Brain microvascular endothelial cell (primary cell): ENCODE data around the gene NCAM1.
"Not testable (repeated sequence)": the region's sequence is repeated elsewhere in the genome, so short reads cannot be mapped to it uniquely, and the experiment has no call there.

Experiments used
- DNase-seq: peaks from one replicate; pipeline ENCODE4 v3.0.0-alpha.2; 2020
- H3K27ac ChIP-seq: fragments of 250-450 bp; sonication (Bioruptor Pico); 2 replicates; pipeline ENCODE4 v1.5.1; 2020; ENCODE audit warnings: mild to moderate bottlenecking, moderate library complexity
- H3K27me3 ChIP-seq: fragments of 250-450 bp; sonication (Bioruptor Pico); replicated peaks from 2 replicates; pipeline ENCODE4 v1.5.1; 2020; ENCODE audit warnings: mild to moderate bottlenecking
- H3K36me3 ChIP-seq: fragments of 250-450 bp; sonication (Bioruptor Pico); replicated peaks from 2 replicates; pipeline ENCODE4 v1.5.1; 2020; ENCODE audit warnings: mild to moderate bottlenecking
- H3K4me3 ChIP-seq: 2 replicates; pipeline ENCODE4 v1.5.1; 2011; ENCODE audit warnings: low read depth, mild to moderate bottlenecking, control low read depth, low read length, moderate library complexity
- CTCF ChIP-seq: IDR thresholded peaks from 2 replicates; pipeline ENCODE4 v1.5.1; 2011; ENCODE audit warnings: low read depth, mild to moderate bottlenecking, moderate library complexity, low read length, control low read depth, inconsistent platforms; ENCODE audit errors: missing control alignments
- in situ Hi-C: cut with HindIII; loops from 2 replicates; pipeline ENCODE4 v1.10.0; 2017; ENCODE audit warnings: low sequenced_read_pairs, low pct_ligation_motif_present

NCAM1 gene

GRCh38 chr11:113295993-113296392 is 334.8 kb downstream of the NCAM1 start:
- no peak for TF ChIP-seq CTCF
- Histone ChIP-seq H3K27me3 (no peaks in the 10 kb centered on the region), H3K36me3 (no peaks in the 10 kb centered on the region), H3K4me3 (no peak overlapping the region), H3K27ac (no peak overlapping the region)
- in situ Hi-C loops = no loop called here
- no peak for DNase-seq

- in situ Hi-C loops = no loop called here
Measured at GRCh38 chr11:113296447-113297205, 335.4 kb downstream of the NCAM1 start.

GRCh38 chr11:113298496-113298895 is 337.3 kb downstream of the NCAM1 start:
- H3K27me3 ChIP-seq, in situ Hi-C loops, H3K4me3 ChIP-seq, H3K36me3 ChIP-seq, H3K27ac ChIP-seq, DNase-seq: not testable (repeated sequence)

More at GRCh38 chr11:113296447-113297205, 335.4 kb downstream of the NCAM1 start:
- Histone ChIP-seq H3K27me3 (no peaks in the 10 kb centered on the region), H3K36me3 (no peaks in the 10 kb centered on the region), H3K27ac (no peak overlapping the region), H3K4me3 (no peak overlapping the region)
- no peak for DNase-seq
- no peak for TF ChIP-seq CTCF

- Histone ChIP-seq H3K27ac (no peak overlapping the region), H3K4me3 (no peak overlapping the region), H3K27me3 (no peaks in the 10 kb centered on the region), H3K36me3 (no peaks in the 10 kb centered on the region)
- TF ChIP-seq CTCF = no peak
- DNase-seq = no peak
- in situ Hi-C loops = no loop called here
Measured at GRCh38 chr11:113304916-113305315, 343.7 kb downstream of the NCAM1 start.

GRCh38 chr11:113305440-113306336 is 344.5 kb downstream of the NCAM1 start:
- Histone ChIP-seq H3K36me3 (no peaks in the 10 kb centered on the region), H3K27me3 (no peaks in the 10 kb centered on the region), H3K4me3 (no peak overlapping the region), H3K27ac (no peak overlapping the region)
- in situ Hi-C loops = no loop called here
- TF ChIP-seq CTCF = peak; percentile 98
- DNase-seq = peak; percentile 46

GRCh38 chr11:113308601-113309000 is 347.4 kb downstream of the NCAM1 start:
- Histone ChIP-seq H3K27ac (no peak overlapping the region), H3K36me3 (no peaks in the 10 kb centered on the region), H3K27me3 (no peaks in the 10 kb centered on the region), H3K4me3 (no peak overlapping the region)
- in situ Hi-C loops = no loop called here
- DNase-seq = no peak
- no peak for TF ChIP-seq CTCF
